ENCODE measurements around the gene CIP2A. TPM values are rescaled to one million over a fixed set of nuclear protein-coding genes. Genes with fewer than 3 reads are reported as not detected.
"Not testable (repeated sequence)": the region's sequence is repeated elsewhere in the genome, so short reads cannot be mapped to it uniquely, and the experiment has no call there.

CIP2A gene
- total RNA-seq (1 to 10 TPM; 4.8 to 7.8 TPM), polyA plus RNA-seq (1 to 10 TPM; 1.7 to 2.9 (median 1.9) TPM), total RNA-seq (5.4 to 22.3 (median 10.6) reads per million in 6 experiments)

DNA sequence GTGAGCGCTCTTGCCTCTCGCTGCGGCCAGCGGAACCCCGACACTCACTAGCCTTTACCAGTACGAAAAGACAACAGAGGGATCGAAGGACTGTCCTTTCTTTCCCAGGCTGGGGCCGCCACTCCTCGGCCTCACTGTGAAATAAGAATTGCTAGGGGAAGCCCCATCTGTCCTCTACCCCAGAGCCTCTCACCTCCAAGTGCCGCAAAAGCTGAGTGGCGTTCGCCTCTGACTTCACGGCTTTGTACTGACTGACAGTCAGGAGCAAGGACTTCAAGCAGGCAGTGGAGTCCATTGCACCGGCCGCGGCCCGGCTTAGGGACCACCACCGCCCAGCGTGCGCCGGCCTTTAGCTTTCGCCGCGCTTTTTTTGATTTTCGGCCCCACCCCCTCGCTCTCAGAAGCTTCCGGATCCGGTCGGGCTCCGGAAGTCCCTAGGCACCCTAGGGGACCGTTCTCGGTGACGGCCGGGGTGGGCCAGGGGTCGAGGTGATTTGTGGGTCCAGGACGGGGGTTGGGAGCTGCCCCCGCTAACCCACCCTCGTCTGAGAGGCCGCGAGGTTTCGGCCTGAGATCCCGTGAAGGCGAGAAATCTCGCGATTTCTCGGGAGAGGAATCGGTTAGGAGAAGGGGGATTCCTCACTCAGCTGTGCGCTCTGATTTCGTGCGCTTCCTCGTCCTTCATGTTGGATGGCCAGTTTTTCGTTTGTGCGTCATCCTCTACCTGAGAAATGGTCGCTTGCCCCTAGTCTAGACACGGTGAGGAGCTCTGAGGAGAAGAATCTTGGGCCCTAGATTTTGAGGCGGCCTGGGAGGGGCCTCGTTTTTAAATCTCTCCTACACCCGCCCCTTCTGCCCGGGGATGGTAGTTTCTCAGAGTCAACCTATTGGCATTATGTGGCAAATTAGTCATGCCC lies at the start of gene CIP2A, which contains the start of gene DZIP3:
TSS of gene CIP2A (minus strand) at position 358 of the 917 bp plus-strand sequence. CDS start at position 295, 63 bp downstream.
TSS of gene DZIP3 (plus strand) at position 642 of the 917 bp plus-strand sequence. CDS start 15,685 bp downstream, outside the sequence.
- Mint-ChIP-seq H3K4me3 (peak within 1 kb of the TSS; percentile 95 to 100 (median 98)), H3K4me1 (peaks cover 17 to 44% (median 32%) of the 10 kb centered on the region in 4 donors), H3K9me3 (no peaks in the 10 kb centered on the region), H3K27me3 (no peaks in the 10 kb centered on the region), H3K27ac (peak within 1 kb of the TSS; percentile 98 to 100 (median 99)), H3K36me3 (peaks cover 0 to 4% (median 0%) of the 10 kb centered on the region in 3 donors)
- POLR2A ChIA-PET, result interaction anchor here (0.6 to 5.7 kb wide), 12 partner anchors 9 to 463 kb away, joined by 3 to 131 read pairs (median 4); partner anchors contain the start of gene IFT57
- peak; percentile 80 to 85 for ATAC-seq
- peak; percentile 69 to 90 (median 88) for DNase-seq

- H3K36me3 Mint-ChIP-seq, result peaks cover 2 to 40% (median 11%) of the 10 kb centered on the region in 3 donors
- DNase-seq (no peak), ATAC-seq (no peak)
- H3K9me3 Mint-ChIP-seq, result no peaks in the 10 kb centered on the region
- no peak overlapping the region for H3K4me3 Mint-ChIP-seq
- H3K27me3 Mint-ChIP-seq, result no peaks in the 10 kb centered on the region
- H3K4me1 Mint-ChIP-seq, result peaks cover 0 to 1% (median 0%) of the 10 kb centered on the region in 4 donors
- no peak overlapping the region for H3K27ac Mint-ChIP-seq
- POLR2A ChIA-PET, result no interaction called here
These were observed 40.7 kb upstream of the CIP2A start for GRCh38 chr3:108629974-108630373.

DNA sequence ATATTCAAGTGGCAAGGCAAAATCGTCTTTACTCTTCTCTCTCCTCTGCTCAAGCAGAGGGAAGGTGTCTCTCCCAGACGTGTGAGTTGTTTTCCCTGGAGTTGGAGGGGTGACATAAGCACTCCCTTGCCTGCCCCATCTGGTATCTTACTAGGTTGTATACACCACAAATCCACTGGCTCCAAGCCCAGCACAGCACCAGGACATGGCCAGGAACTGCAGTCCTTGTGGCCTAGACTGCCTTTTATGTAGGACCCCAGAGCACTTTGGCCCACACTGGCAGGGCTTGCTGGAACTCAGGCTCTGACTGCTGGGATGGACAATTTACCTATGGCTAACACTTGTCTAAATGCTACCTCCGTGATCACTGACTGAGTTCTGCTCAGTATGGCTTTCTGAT lies 34.3 kb upstream of the CIP2A start:
- POLR2A ChIA-PET, result no interaction called here
- H3K36me3 Mint-ChIP-seq, result peaks cover 18 to 35% (median 29%) of the 10 kb centered on the region in 3 donors
- H3K4me1 Mint-ChIP-seq, result peaks cover 0 to 3% (median 0%) of the 10 kb centered on the region in 4 donors
- H3K27ac Mint-ChIP-seq, result peak overlapping the region in 1 of 10 donors; percentile 27
- H3K27me3 Mint-ChIP-seq, result no peaks in the 10 kb centered on the region
- DNase-seq, result no peak
- H3K4me3 Mint-ChIP-seq, result no peak overlapping the region
- no peak for ATAC-seq
- H3K9me3 Mint-ChIP-seq, result peaks cover 0 to 3% (median 0%) of the 10 kb centered on the region in 9 donors

DNA sequence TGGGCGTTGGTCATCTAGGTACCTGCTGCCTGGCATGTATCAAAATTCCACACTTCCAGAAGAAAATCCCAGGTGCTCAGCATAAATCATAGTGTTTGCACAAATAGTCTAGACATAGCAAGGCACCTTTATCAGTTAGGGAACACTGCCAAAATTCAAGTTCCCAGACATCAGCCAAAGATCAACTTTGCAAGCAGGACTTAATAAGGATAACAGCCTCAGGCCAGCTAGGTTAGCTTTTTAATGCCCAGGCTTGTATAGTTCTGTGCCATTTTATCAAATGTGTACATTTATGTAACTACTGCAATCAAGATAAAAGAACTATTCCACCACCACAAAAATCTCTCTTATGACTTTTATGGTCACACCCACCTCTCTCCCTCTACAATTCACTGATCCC lies 31.0 kb upstream of the CIP2A start:
- POLR2A ChIA-PET, result no interaction called here
- Mint-ChIP-seq H3K4me3 (no peak overlapping the region), H3K27ac (no peak overlapping the region), H3K27me3 (no peaks in the 10 kb centered on the region), H3K36me3 (peaks cover 23 to 40% (median 34%) of the 10 kb centered on the region in 3 donors), H3K4me1 (peaks cover 0 to 3% (median 0%) of the 10 kb centered on the region in 4 donors), H3K9me3 (peaks cover 0 to 3% (median 0%) of the 10 kb centered on the region in 9 donors)
- no peak for DNase-seq
- no peak for ATAC-seq

GRCh38 chr3:108616090-108616489 lies 26.9 kb upstream of the CIP2A start:
- H3K9me3 Mint-ChIP-seq, H3K27me3 Mint-ChIP-seq, DNase-seq, H3K27ac Mint-ChIP-seq, POLR2A ChIA-PET, ATAC-seq, H3K4me3 Mint-ChIP-seq, H3K4me1 Mint-ChIP-seq: not testable (repeated sequence)
- H3K36me3 Mint-ChIP-seq, result peaks cover 11 to 38% (median 35%) of the 10 kb centered on the region in 3 donors

GRCh38 chr3:108610651-108611050 lies 21.4 kb upstream of the CIP2A start:
- ATAC-seq (no peak), DNase-seq (no peak)
- Mint-ChIP-seq H3K27ac (no peak overlapping the region), H3K4me3 (no peak overlapping the region), H3K27me3 (no peaks in the 10 kb centered on the region), H3K9me3 (no peaks in the 10 kb centered on the region), H3K4me1 (peaks cover 3 to 13% (median 8%) of the 10 kb centered on the region in 4 donors), H3K36me3 (peaks cover 0 to 42% (median 28%) of the 10 kb centered on the region in 3 donors)
- POLR2A ChIA-PET, result interaction anchor here (0.5 to 0.9 kb wide), 2 partner anchors 21 to 295 kb away, joined by 3 to 4 read pairs; partner anchors contain the start of genes CIP2A and DZIP3

DNA sequence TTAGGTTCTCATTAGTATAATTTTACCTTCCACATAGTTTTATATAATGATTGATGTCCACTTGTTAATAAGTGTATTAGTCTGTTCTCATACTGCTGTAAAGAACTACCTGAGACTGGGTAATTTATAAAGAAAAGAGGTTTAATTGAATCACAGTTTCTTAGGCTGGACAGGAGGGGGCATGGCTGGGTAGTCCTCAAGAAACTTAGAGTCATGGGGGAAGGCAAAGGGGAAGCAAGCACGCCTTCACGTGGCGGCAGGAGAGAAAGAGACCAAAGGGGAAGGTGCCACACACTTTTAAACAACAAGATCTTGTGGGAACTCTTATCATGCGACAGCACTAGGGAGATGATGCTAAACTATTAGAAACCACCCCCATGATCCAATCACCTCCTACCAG lies 19.5 kb upstream of the CIP2A start:
- peaks cover 8 to 32% (median 26%) of the 10 kb centered on the region in 4 donors for H3K4me1 Mint-ChIP-seq
- DNase-seq (no peak), ATAC-seq (no peak)
- POLR2A ChIA-PET, result no interaction called here
- no peaks in the 10 kb centered on the region for H3K9me3 Mint-ChIP-seq
- H3K27ac Mint-ChIP-seq, result peak overlapping the region in 1 of 10 donors; percentile 49
- no peaks in the 10 kb centered on the region for H3K27me3 Mint-ChIP-seq
- H3K4me3 Mint-ChIP-seq, result no peak overlapping the region
- H3K36me3 Mint-ChIP-seq, result peaks cover 0 to 32% (median 24%) of the 10 kb centered on the region in 3 donors

- Mint-ChIP-seq H3K9me3 (no peaks in the 10 kb centered on the region), H3K36me3 (peaks cover 0 to 26% (median 15%) of the 10 kb centered on the region in 3 donors), H3K4me3 (peak overlapping the region in 7 of 10 donors; percentile 22 to 57 (median 51)), H3K27ac (peak overlapping the region; percentile 2 to 97 (median 82)), H3K4me1 (peaks cover 21 to 60% (median 49%) of the 10 kb centered on the region in 4 donors), H3K27me3 (no peaks in the 10 kb centered on the region)
- ATAC-seq (peak; percentile 36 to 50), DNase-seq (peak in 2 of 10 donors; percentile 8 to 10)
- POLR2A ChIA-PET, result interaction anchor here (0.6 to 6.7 kb wide), 2 partner anchors 15 to 214 kb away, joined by 7 to 131 read pairs; partner anchors contain the start of genes CIP2A and DZIP3
These were observed 16.3 kb upstream of the CIP2A start for GRCh38 chr3:108605491-108605890.

GRCh38 chr3:108605028-108605427 lies 15.8 kb upstream of the CIP2A start:
- peak overlapping the region in 9 of 10 donors; percentile 2 to 97 (median 86) for H3K27ac Mint-ChIP-seq
- ATAC-seq (no peak), DNase-seq (no peak)
- H3K36me3 Mint-ChIP-seq, result peaks cover 0 to 22% (median 15%) of the 10 kb centered on the region in 3 donors
- H3K4me3 Mint-ChIP-seq, result peak overlapping the region in 6 of 10 donors; percentile 7 to 57 (median 44)
- peaks cover 21 to 61% (median 49%) of the 10 kb centered on the region in 4 donors for H3K4me1 Mint-ChIP-seq
- H3K9me3 Mint-ChIP-seq, result no peaks in the 10 kb centered on the region
- POLR2A ChIA-PET, result interaction anchor here (0.6 to 6.7 kb wide), 2 partner anchors 15 to 214 kb away, joined by 7 to 131 read pairs; partner anchors contain the start of genes CIP2A and DZIP3
- H3K27me3 Mint-ChIP-seq, result no peaks in the 10 kb centered on the region

GRCh38 chr3:108603691-108604090 lies 14.5 kb upstream of the CIP2A start:
- peaks cover 0 to 11% (median 8%) of the 10 kb centered on the region in 3 donors for H3K36me3 Mint-ChIP-seq
- H3K27ac Mint-ChIP-seq, result peak overlapping the region; percentile 51 to 97 (median 93)
- no peaks in the 10 kb centered on the region for H3K9me3 Mint-ChIP-seq
- H3K4me1 Mint-ChIP-seq, result peaks cover 19 to 66% (median 50%) of the 10 kb centered on the region in 4 donors
- no peaks in the 10 kb centered on the region for H3K27me3 Mint-ChIP-seq
- POLR2A ChIA-PET, result interaction anchor here (6.7 kb wide), 1 partner anchor 14 kb away, joined by 131 read pairs; the partner anchor contains the start of genes CIP2A and DZIP3
- peak overlapping the region; percentile 32 to 87 (median 74) for H3K4me3 Mint-ChIP-seq
- DNase-seq (peak in 5 of 10 donors; percentile 18 to 60 (median 42)), ATAC-seq (peak; percentile 37 to 42)

DNA sequence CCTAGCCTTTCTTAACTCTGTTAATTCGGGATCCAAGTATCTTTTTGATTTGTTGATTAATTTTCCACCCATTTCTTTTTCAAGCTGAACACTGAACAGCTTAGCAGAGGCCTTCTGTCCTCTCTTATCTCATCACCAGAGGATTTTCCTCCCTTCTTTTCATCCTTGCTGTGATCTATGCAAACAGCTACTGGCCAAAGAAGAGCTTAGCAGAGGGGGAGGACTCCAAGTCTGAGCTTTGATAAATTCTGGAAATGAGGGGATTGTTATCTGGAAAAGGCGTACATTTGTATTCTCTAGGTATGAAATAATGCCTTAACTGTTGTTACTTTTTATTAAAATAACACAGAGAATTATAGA lies 13.7 kb upstream of the CIP2A start:
- H3K4me1 Mint-ChIP-seq, result peaks cover 18 to 66% (median 50%) of the 10 kb centered on the region in 4 donors
- H3K4me3 Mint-ChIP-seq, result peak overlapping the region; percentile 8 to 87 (median 74)
- peaks cover 0 to 9% (median 6%) of the 10 kb centered on the region in 3 donors for H3K36me3 Mint-ChIP-seq
- no peaks in the 10 kb centered on the region for H3K27me3 Mint-ChIP-seq
- ATAC-seq (peak; percentile 12 to 13), DNase-seq (no peak)
- peak overlapping the region; percentile 83 to 97 (median 93) for H3K27ac Mint-ChIP-seq
- POLR2A ChIA-PET, result interaction anchor here (0.8 to 6.7 kb wide), 4 partner anchors 10 to 33 kb away, joined by 3 to 131 read pairs (median 3); partner anchors contain the start of genes CIP2A and DZIP3
- no peaks in the 10 kb centered on the region for H3K9me3 Mint-ChIP-seq

All from naive thymus-derived CD8-positive, alpha-beta T cell (primary cell).